HepG2 (cell line): ENCODE measurements around the gene CSNK1E. TPM values are rescaled to one million over a fixed set of nuclear protein-coding genes. Genes with fewer than 3 reads are reported as not detected.
A peak's percentile ranks its signal among the peaks of the same experiment; 100 is the strongest.

Source experiments
- DNMT3B ChIP-seq: conservative IDR thresholded peaks from 2 replicates; pipeline ENCODE4 v1.6.1; 2016; ENCODE audit warnings: missing biosample characterization, control low read depth
- HNF4A ChIP-seq: sonication (generic); formaldehyde crosslinking; IDR thresholded peaks from 2 replicates; pipeline ENCODE4 v1.4.0; 2020; ENCODE audit warnings: missing genetic modification reagents
- KDM2A ChIP-seq: sonication (generic); formaldehyde crosslinking; IDR thresholded peaks from 2 replicates; pipeline ENCODE4 v1.4.0; 2020; ENCODE audit warnings: low read depth, missing genetic modification reagents, borderline replicate concordance
- MEF2D ChIP-seq: sonication (generic); formaldehyde crosslinking; IDR thresholded peaks from 2 replicates; pipeline ENCODE4 v1.5.1; 2020; ENCODE audit warnings: mild to moderate bottlenecking, missing genetic modification reagents
- MTF1 ChIP-seq: sonication (generic); formaldehyde crosslinking; IDR thresholded peaks from 2 replicates; pipeline ENCODE4 v1.5.0; 2020; ENCODE audit warnings: missing genetic modification reagents
- MYC ChIP-seq: sonication (generic); formaldehyde crosslinking; IDR thresholded peaks from 2 replicates; pipeline ENCODE4 v1.9.0; 2021; ENCODE audit warnings: missing genetic modification reagents, borderline replicate concordance
- NFATC3 ChIP-seq: sonication (generic); formaldehyde crosslinking; IDR thresholded peaks from 2 replicates; pipeline ENCODE4 v1.5.1; 2020; ENCODE audit warnings: mild to moderate bottlenecking, missing genetic modification reagents
- ONECUT2 ChIP-seq: sonication (generic); formaldehyde crosslinking; IDR thresholded peaks from 2 replicates; pipeline ENCODE4 v1.4.0; 2020; ENCODE audit warnings: missing genetic modification reagents
- PHF21A ChIP-seq: sonication (generic); formaldehyde crosslinking; IDR thresholded peaks from 2 replicates; pipeline ENCODE4 v1.5.0; 2020; ENCODE audit warnings: mild to moderate bottlenecking, missing genetic modification reagents
- RARA ChIP-seq: IDR thresholded peaks from 2 replicates; pipeline ENCODE4 v1.6.1; 2016; ENCODE audit warnings: missing genetic modification reagents, missing compliant biosample characterization
- RFX5 ChIP-seq: IDR thresholded peaks from 2 replicates; pipeline ENCODE4 v1.6.1; 2011; ENCODE audit warnings: low read depth, low read length, improper control_type of control experiment
- RXRA ChIP-seq: sonication (generic); formaldehyde crosslinking; IDR thresholded peaks from 2 replicates; pipeline ENCODE4 v1.5.1; 2020; ENCODE audit warnings: missing genetic modification reagents
- SALL1 ChIP-seq: sonication (generic); formaldehyde crosslinking; IDR thresholded peaks from 2 replicates; pipeline ENCODE4 v1.8.0; 2022; ENCODE audit warnings: mild to moderate bottlenecking, missing genetic modification reagents
- STAG1 ChIP-seq: sonication (generic); formaldehyde crosslinking; IDR thresholded peaks from 2 replicates; pipeline ENCODE4 v1.4.0; 2020; ENCODE audit warnings: missing genetic modification reagents
- SUZ12 ChIP-seq: fragments of 150-350 bp; IDR thresholded peaks from 2 replicates; pipeline ENCODE4 v1.6.1; 2014; ENCODE audit warnings: low read depth, low read length
- TGIF2 ChIP-seq: IDR thresholded peaks from 2 replicates; pipeline ENCODE4 v1.6.1; 2016; ENCODE audit warnings: control low read depth, missing compliant biosample characterization
- TSC22D2 ChIP-seq: sonication (generic); formaldehyde crosslinking; IDR thresholded peaks from 2 replicates; pipeline ENCODE4 v1.5.1; 2020; ENCODE audit warnings: missing genetic modification reagents, mild to moderate bottlenecking, borderline replicate concordance
- U2AF2 ChIP-seq: fragments of 200-400 bp; formaldehyde crosslinking; IDR thresholded peaks from 2 replicates; pipeline ENCODE4 v1.6.1; 2017; ENCODE audit warnings: low read depth, mild to moderate bottlenecking, low read length
- ZC3H4 ChIP-seq: sonication (generic); formaldehyde crosslinking; IDR thresholded peaks from 2 replicates; pipeline ENCODE4 v1.4.0; 2020; ENCODE audit warnings: missing genetic modification reagents, borderline replicate concordance
- ZNF138 ChIP-seq: sonication (generic); formaldehyde crosslinking; IDR thresholded peaks from 2 replicates; pipeline ENCODE4 v1.5.0; 2020; ENCODE audit warnings: mild to moderate bottlenecking, low read depth, missing genetic modification reagents
- ZNF143 ChIP-seq: sonication (generic); formaldehyde crosslinking; IDR thresholded peaks from 2 replicates; pipeline ENCODE4 v1.4.0; 2020; ENCODE audit warnings: missing genetic modification reagents
- ZNF230 ChIP-seq: sonication (generic); formaldehyde crosslinking; IDR thresholded peaks from 2 replicates; pipeline ENCODE4 v1.4.0; 2020; ENCODE audit warnings: mild to moderate bottlenecking, missing genetic modification reagents
- ZNF740 ChIP-seq: sonication (generic); formaldehyde crosslinking; IDR thresholded peaks from 2 replicates; pipeline ENCODE4 v1.4.0; 2020; ENCODE audit warnings: missing genetic modification reagents
- ZNF841 ChIP-seq: sonication (generic); formaldehyde crosslinking; IDR thresholded peaks from 2 replicates; pipeline ENCODE4 v1.8.1; 2023; ENCODE audit warnings: missing genetic modification reagents, borderline replicate concordance
- polyA plus RNA-seq, 8 experiments: library from polyadenylated mRNA; depleted of rRNA in 3 of 8; stranded (reverse) in 7 of 8; unstranded in 1 of 8; fragments of >200 nt; fragmentation: Illumina TruSeq in 4 of 8; extraction: Trizol in 4 of 8; gene quantifications; 2 replicates each; pipeline versions ENCODE4 v1.2.1 to v1.2.3, GENCODE V29; 2011 to 2016; ENCODE audit warnings: low read depth in 4 of 8, missing spikeins in 1 of 8, mixed read lengths in 1 of 8; ENCODE audit not compliant: insufficient read depth in 1 of 8
- total RNA-seq, 5 experiments: library from RNA; depleted of rRNA; stranded (reverse); fragments of >200 nt; fragmentation: Illumina TruSeq; extraction: Trizol; gene quantifications; 2 replicates each; pipeline ENCODE4 v1.2.3, GENCODE V29; 2016; ENCODE audit warnings: low read depth in 1 of 5
- TF ChIP-seq, protein P1 (sequence below): sonication (generic); formaldehyde crosslinking; IDR thresholded peaks from 2 replicates; pipeline ENCODE4 v1.5.0; 2020; ENCODE audit warnings: mild to moderate bottlenecking, missing genetic modification reagents, moderate library complexity
- TF ChIP-seq, protein P2 (sequence below): sonication (generic); formaldehyde crosslinking; IDR thresholded peaks from 2 replicates; pipeline ENCODE4 v1.8.0; 2022; ENCODE audit warnings: mild to moderate bottlenecking, missing genetic modification reagents, moderate library complexity

Gene CSNK1E
- total and polyA plus RNA-seq, 2 of the 13 experiments (the other 11 are each of a cell fraction or from before 2014, with no cell fraction given) = 34.7 to 129 TPM

DNA sequence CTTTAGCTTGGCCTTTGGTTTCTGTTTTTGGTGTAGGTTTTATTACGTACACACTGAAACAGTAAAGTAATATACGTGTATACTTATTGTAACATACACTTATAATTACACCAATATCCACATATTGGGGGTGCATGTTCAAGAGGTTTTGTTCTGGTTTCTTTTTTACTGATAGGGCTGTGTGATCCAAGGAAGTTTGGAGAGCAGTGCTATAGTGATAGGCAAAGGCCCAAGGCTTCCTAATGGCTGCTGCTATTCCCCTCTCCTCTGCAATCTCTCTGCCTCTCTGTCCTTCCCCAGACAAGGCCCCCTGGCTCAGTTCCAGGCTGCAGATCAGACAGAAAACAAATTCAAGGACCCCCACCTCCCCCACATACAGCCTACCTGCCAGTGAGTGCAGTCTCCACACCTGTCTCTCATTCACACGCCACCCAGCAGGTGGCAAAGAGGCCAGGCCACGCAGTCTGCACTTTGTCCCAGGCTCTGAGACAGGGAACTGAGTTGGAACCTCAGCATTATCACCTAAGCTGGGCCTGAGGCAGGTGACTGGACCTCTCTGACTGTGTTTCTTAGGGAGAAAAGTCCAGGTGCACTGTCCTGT lies 59.5 kb downstream of the CSNK1E start (continued):
- TF ChIP-seq, protein P1, sequence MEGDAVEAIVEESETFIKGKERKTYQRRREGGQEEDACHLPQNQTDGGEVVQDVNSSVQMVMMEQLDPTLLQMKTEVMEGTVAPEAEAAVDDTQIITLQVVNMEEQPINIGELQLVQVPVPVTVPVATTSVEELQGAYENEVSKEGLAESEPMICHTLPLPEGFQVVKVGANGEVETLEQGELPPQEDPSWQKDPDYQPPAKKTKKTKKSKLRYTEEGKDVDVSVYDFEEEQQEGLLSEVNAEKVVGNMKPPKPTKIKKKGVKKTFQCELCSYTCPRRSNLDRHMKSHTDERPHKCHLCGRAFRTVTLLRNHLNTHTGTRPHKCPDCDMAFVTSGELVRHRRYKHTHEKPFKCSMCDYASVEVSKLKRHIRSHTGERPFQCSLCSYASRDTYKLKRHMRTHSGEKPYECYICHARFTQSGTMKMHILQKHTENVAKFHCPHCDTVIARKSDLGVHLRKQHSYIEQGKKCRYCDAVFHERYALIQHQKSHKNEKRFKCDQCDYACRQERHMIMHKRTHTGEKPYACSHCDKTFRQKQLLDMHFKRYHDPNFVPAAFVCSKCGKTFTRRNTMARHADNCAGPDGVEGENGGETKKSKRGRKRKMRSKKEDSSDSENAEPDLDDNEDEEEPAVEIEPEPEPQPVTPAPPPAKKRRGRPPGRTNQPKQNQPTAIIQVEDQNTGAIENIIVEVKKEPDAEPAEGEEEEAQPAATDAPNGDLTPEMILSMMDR (CRISPR knock-in tag) = peak; percentile 48
- TF ChIP-seq ZNF138 (no peak), ZC3H4 (CRISPR knock-in tag) (no peak), DNMT3B (CRISPR knock-in tag) (no peak), SALL1 (peak; percentile 20; the same call in 1 of the 2 replicates), ZNF740 (CRISPR knock-in tag) (no peak), ZNF841 (no peak), TGIF2 (no peak), SUZ12 (no peak), RXRA (no peak), NFATC3 (CRISPR knock-in tag) (no peak), ONECUT2 (no peak), MYC (CRISPR knock-in tag) (no peak), RARA (CRISPR knock-in tag) (no peak), KDM2A (CRISPR knock-in tag) (no peak), ZNF230 (CRISPR knock-in tag) (no peak), ZNF143 (CRISPR knock-in tag) (no peak), PHF21A (CRISPR knock-in tag) (no peak), MTF1 (CRISPR knock-in tag) (no peak), STAG1 (peak; percentile 31), MEF2D (CRISPR knock-in tag) (0 out of 2 replicates have a peak, but pooled peaks have one; percentile 18), U2AF2 (no peak), TSC22D2 (no peak), RFX5 (no peak), HNF4A (CRISPR knock-in tag) (peak; percentile 51; the same call in 1 of the 2 replicates)
- TF ChIP-seq, protein P2, sequence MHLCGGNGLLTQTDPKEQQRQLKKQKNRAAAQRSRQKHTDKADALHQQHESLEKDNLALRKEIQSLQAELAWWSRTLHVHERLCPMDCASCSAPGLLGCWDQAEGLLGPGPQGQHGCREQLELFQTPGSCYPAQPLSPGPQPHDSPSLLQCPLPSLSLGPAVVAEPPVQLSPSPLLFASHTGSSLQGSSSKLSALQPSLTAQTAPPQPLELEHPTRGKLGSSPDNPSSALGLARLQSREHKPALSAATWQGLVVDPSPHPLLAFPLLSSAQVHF = no peak
